WTC11 (cell line): Measurements from ENCODE around the gene SLC29A3. TPM values are rescaled to one million over a fixed set of nuclear protein-coding genes. Genes with fewer than 3 reads are reported as not detected.

ENCODE experiments used
- ATAC-seq: fragments of 200-7000 bp; cut with Tn5 transposase; 2 replicates; pipeline ENCODE4 v1.10.0; 2021; ENCODE audit warnings: mild to moderate bottlenecking, moderate library complexity
- CTCF ChIA-PET: fragments of 300-600 bp; sonication (Branson Sonifier 250); formaldehyde crosslinking; loops from one replicate; lab custom pipeline; 2021; ENCODE audit warnings: antibody characterized with exemption; lab: Charles Lee
- POLR2A ChIA-PET: fragments of 350-600 bp; sonication (Branson Sonifier 250); formaldehyde crosslinking; loops from one replicate; lab custom pipeline; 2021; ENCODE audit warnings: antibody characterized with exemption; lab: Charles Lee
- DNase-seq: peaks from one replicate; pipeline ENCODE4 v3.0.0; 2021; ENCODE audit warnings: low spot score
- H3K27ac Mint-ChIP-seq: 2 replicates; pipeline ENCODE4 v1.8.0; 2021; ENCODE audit warnings: mixed read lengths
- H3K27me3 Mint-ChIP-seq: 2 replicates; pipeline ENCODE4 v1.8.0; 2021; ENCODE audit warnings: low read depth, mild to moderate bottlenecking, moderate library complexity, mixed read lengths
- H3K36me3 Mint-ChIP-seq: 2 replicates; pipeline ENCODE4 v1.8.0; 2021; ENCODE audit warnings: mixed read lengths
- H3K4me1 Mint-ChIP-seq: 2 replicates; pipeline ENCODE4 v1.8.0; 2022; ENCODE audit warnings: mixed read lengths
- H3K4me3 Mint-ChIP-seq: 2 replicates; pipeline ENCODE4 v1.8.0; 2021; ENCODE audit warnings: mild to moderate bottlenecking, moderate library complexity, mixed read lengths
- H3K9me3 Mint-ChIP-seq: 2 replicates; pipeline ENCODE4 v1.8.0; 2021; ENCODE audit warnings: mixed read lengths
- CBFB ChIP-seq: sonication (generic); formaldehyde crosslinking; IDR thresholded peaks from 2 replicates; pipeline ENCODE4 v1.8.1; 2022; ENCODE audit warnings: mild to moderate bottlenecking, low read depth, missing genetic modification reagents
- ETV6 ChIP-seq: sonication (generic); formaldehyde crosslinking; IDR thresholded peaks from 2 replicates; pipeline ENCODE4 v1.8.1; 2022; ENCODE audit warnings: mild to moderate bottlenecking, missing genetic modification reagents
- GRHL2 ChIP-seq: fragments of 250-450 bp; sonication (Bioruptor Pico); IDR thresholded peaks from 2 replicates; pipeline ENCODE4 v1.8.0; 2022; ENCODE audit warnings: mild to moderate bottlenecking, moderate library complexity; ENCODE audit not compliant: insufficient replicate concordance, severe bottlenecking
- NFE2L1 ChIP-seq: sonication (generic); formaldehyde crosslinking; IDR thresholded peaks from 2 replicates; pipeline ENCODE4 v1.8.1; 2023; ENCODE audit warnings: missing genetic modification reagents
- NR1H2 ChIP-seq: sonication (generic); formaldehyde crosslinking; IDR thresholded peaks from 2 replicates; pipeline ENCODE4 v1.9.0; 2021; ENCODE audit warnings: mild to moderate bottlenecking, moderate library complexity, missing genetic modification reagents
- PRRX2 ChIP-seq: fragments of 250-450 bp; sonication (Bioruptor Pico); IDR thresholded peaks from 2 replicates; pipeline ENCODE4 v1.8.0; 2021; ENCODE audit warnings: mild to moderate bottlenecking
- TEAD4 ChIP-seq: sonication (generic); formaldehyde crosslinking; IDR thresholded peaks from 2 replicates; pipeline ENCODE4 v1.8.0; 2022; ENCODE audit warnings: mild to moderate bottlenecking, missing genetic modification reagents
- TP53 ChIP-seq: sonication (generic); formaldehyde crosslinking; IDR thresholded peaks from 2 replicates; pipeline ENCODE4 v1.8.1; 2023; ENCODE audit warnings: mild to moderate bottlenecking, missing genetic modification reagents
- ZNF263 ChIP-seq: sonication (generic); formaldehyde crosslinking; IDR thresholded peaks from 2 replicates; pipeline ENCODE4 v1.8.1; 2022; ENCODE audit warnings: low read depth, mild to moderate bottlenecking, moderate library complexity, missing genetic modification reagents
- ZNF423 ChIP-seq: fragments of 250-450 bp; sonication (Bioruptor Pico); IDR thresholded peaks from 2 replicates; pipeline ENCODE4 v2.1.2; 2022; ENCODE audit warnings: mild to moderate bottlenecking, moderate library complexity
- total RNA-seq: library from RNA; stranded (reverse); gene quantifications from 3 replicates; pipeline ENCODE4 v1.2.3, GENCODE V29; 2021
- TF ChIP-seq, protein P1 (sequence below): sonication (generic); formaldehyde crosslinking; IDR thresholded peaks from 2 replicates; pipeline ENCODE4 v1.8.0; 2023; ENCODE audit warnings: missing genetic modification reagents
- TF ChIP-seq, protein P2 (sequence below): fragments of 250-450 bp; sonication (Bioruptor Pico); IDR thresholded peaks from 2 replicates; pipeline ENCODE4 v2.1.2; 2022; ENCODE audit warnings: mild to moderate bottlenecking, moderate library complexity
- TF ChIP-seq, protein P3 (sequence below): sonication (generic); formaldehyde crosslinking; conservative IDR thresholded peaks from 2 replicates; pipeline ENCODE4 v1.8.1; 2023; ENCODE audit warnings: mild to moderate bottlenecking, low read depth, missing genetic modification reagents, moderate library complexity
- TF ChIP-seq, protein P4 (sequence below): sonication (generic); formaldehyde crosslinking; IDR thresholded peaks from 2 replicates; pipeline ENCODE4 v1.8.1; 2023; ENCODE audit warnings: mild to moderate bottlenecking, missing genetic modification reagents, moderate library complexity
- TF ChIP-seq, protein P5 (sequence below): fragments of 250-450 bp; sonication (Bioruptor Pico); IDR thresholded peaks from 2 replicates; pipeline ENCODE4 v1.9.0; 2021; ENCODE audit warnings: mild to moderate bottlenecking, borderline replicate concordance
- TF ChIP-seq, protein P6 (sequence below): sonication (generic); formaldehyde crosslinking; IDR thresholded peaks from 2 replicates; pipeline ENCODE4 v1.8.0; 2022; ENCODE audit warnings: missing genetic modification reagents

Gene SLC29A3
- total RNA-seq, 1 experiment from 2014 or later, result 9.2 TPM

DNA sequence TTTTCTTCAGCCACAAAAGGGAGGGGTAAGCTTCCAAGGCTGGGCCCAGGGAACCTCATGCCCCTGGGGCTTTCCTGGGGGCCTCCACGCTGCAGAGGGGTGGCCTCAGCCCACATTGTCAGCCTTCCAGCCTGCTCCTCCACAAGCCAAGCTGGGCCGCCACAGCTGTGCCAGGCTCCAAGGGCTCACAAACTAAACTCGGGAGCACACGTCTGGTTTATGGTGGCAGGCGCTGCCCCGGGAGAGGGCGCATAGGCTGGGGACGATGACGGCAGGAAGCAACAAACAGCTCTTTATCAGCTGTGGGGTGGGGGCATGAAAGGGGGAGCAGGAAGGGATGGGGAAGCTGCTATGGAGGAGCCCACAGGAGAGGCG, 71.4 kb downstream of the SLC29A3 start:
- ChIA-PET POLR2A (no interaction called here), CTCF (interaction anchor here (1.1 to 2.3 kb wide), 10 partner anchors 14 to 318 kb away, joined by 3 to 12 read pairs (median 5); partner anchors contain the start of gene SLC29A3)
- H3K4me1 Mint-ChIP-seq, result 0 out of 2 replicates have a peak, but pooled peaks cover 2% of the 10 kb centered on the region
- peaks cover 16% of the 10 kb centered on the region for H3K27me3 Mint-ChIP-seq
- DNase-seq (no peak), ATAC-seq (peak; percentile 36)
- TF ChIP-seq, protein P1, sequence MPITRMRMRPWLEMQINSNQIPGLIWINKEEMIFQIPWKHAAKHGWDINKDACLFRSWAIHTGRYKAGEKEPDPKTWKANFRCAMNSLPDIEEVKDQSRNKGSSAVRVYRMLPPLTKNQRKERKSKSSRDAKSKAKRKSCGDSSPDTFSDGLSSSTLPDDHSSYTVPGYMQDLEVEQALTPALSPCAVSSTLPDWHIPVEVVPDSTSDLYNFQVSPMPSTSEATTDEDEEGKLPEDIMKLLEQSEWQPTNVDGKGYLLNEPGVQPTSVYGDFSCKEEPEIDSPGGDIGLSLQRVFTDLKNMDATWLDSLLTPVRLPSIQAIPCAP (CRISPR knock-in tag), result no peak
- TF ChIP-seq TEAD4 (CRISPR knock-in tag), result no peak
- no peak for TF ChIP-seq NFE2L1 (CRISPR knock-in tag)
- no peak for TF ChIP-seq ZNF263 (CRISPR knock-in tag)
- TF ChIP-seq, protein P2, sequence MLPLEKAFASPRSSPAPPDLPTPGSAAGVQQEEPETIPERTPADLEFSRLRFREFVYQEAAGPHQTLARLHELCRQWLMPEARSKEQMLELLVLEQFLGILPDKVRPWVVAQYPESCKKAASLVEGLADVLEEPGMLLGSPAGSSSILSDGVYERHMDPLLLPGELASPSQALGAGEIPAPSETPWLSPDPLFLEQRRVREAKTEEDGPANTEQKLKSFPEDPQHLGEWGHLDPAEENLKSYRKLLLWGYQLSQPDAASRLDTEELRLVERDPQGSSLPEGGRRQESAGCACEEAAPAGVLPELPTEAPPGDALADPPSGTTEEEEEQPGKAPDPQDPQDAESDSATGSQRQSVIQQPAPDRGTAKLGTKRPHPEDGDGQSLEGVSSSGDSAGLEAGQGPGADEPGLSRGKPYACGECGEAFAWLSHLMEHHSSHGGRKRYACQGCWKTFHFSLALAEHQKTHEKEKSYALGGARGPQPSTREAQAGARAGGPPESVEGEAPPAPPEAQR, result no peak
- no peak for TF ChIP-seq ETV6
- no peak for TF ChIP-seq PRRX2 (CRISPR knock-in tag)
- TF ChIP-seq TP53 (CRISPR knock-in tag), result no peak
- no peak for TF ChIP-seq NR1H2 (CRISPR knock-in tag)
- no peak for TF ChIP-seq GRHL2 (CRISPR knock-in tag)
- no peak for TF ChIP-seq CBFB (CRISPR knock-in tag)
- TF ChIP-seq, protein P3, sequence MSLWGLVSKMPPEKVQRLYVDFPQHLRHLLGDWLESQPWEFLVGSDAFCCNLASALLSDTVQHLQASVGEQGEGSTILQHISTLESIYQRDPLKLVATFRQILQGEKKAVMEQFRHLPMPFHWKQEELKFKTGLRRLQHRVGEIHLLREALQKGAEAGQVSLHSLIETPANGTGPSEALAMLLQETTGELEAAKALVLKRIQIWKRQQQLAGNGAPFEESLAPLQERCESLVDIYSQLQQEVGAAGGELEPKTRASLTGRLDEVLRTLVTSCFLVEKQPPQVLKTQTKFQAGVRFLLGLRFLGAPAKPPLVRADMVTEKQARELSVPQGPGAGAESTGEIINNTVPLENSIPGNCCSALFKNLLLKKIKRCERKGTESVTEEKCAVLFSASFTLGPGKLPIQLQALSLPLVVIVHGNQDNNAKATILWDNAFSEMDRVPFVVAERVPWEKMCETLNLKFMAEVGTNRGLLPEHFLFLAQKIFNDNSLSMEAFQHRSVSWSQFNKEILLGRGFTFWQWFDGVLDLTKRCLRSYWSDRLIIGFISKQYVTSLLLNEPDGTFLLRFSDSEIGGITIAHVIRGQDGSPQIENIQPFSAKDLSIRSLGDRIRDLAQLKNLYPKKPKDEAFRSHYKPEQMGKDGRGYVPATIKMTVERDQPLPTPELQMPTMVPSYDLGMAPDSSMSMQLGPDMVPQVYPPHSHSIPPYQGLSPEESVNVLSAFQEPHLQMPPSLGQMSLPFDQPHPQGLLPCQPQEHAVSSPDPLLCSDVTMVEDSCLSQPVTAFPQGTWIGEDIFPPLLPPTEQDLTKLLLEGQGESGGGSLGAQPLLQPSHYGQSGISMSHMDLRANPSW (CRISPR knock-in tag), result no peak
- TF ChIP-seq, protein P4, sequence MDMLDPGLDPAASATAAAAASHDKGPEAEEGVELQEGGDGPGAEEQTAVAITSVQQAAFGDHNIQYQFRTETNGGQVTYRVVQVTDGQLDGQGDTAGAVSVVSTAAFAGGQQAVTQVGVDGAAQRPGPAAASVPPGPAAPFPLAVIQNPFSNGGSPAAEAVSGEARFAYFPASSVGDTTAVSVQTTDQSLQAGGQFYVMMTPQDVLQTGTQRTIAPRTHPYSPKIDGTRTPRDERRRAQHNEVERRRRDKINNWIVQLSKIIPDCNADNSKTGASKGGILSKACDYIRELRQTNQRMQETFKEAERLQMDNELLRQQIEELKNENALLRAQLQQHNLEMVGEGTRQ, result no peak
- TF ChIP-seq, protein P5, sequence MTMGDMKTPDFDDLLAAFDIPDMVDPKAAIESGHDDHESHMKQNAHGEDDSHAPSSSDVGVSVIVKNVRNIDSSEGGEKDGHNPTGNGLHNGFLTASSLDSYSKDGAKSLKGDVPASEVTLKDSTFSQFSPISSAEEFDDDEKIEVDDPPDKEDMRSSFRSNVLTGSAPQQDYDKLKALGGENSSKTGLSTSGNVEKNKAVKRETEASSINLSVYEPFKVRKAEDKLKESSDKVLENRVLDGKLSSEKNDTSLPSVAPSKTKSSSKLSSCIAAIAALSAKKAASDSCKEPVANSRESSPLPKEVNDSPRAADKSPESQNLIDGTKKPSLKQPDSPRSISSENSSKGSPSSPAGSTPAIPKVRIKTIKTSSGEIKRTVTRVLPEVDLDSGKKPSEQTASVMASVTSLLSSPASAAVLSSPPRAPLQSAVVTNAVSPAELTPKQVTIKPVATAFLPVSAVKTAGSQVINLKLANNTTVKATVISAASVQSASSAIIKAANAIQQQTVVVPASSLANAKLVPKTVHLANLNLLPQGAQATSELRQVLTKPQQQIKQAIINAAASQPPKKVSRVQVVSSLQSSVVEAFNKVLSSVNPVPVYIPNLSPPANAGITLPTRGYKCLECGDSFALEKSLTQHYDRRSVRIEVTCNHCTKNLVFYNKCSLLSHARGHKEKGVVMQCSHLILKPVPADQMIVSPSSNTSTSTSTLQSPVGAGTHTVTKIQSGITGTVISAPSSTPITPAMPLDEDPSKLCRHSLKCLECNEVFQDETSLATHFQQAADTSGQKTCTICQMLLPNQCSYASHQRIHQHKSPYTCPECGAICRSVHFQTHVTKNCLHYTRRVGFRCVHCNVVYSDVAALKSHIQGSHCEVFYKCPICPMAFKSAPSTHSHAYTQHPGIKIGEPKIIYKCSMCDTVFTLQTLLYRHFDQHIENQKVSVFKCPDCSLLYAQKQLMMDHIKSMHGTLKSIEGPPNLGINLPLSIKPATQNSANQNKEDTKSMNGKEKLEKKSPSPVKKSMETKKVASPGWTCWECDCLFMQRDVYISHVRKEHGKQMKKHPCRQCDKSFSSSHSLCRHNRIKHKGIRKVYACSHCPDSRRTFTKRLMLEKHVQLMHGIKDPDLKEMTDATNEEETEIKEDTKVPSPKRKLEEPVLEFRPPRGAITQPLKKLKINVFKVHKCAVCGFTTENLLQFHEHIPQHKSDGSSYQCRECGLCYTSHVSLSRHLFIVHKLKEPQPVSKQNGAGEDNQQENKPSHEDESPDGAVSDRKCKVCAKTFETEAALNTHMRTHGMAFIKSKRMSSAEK (CRISPR knock-in tag), result no peak
- TF ChIP-seq, protein P6, sequence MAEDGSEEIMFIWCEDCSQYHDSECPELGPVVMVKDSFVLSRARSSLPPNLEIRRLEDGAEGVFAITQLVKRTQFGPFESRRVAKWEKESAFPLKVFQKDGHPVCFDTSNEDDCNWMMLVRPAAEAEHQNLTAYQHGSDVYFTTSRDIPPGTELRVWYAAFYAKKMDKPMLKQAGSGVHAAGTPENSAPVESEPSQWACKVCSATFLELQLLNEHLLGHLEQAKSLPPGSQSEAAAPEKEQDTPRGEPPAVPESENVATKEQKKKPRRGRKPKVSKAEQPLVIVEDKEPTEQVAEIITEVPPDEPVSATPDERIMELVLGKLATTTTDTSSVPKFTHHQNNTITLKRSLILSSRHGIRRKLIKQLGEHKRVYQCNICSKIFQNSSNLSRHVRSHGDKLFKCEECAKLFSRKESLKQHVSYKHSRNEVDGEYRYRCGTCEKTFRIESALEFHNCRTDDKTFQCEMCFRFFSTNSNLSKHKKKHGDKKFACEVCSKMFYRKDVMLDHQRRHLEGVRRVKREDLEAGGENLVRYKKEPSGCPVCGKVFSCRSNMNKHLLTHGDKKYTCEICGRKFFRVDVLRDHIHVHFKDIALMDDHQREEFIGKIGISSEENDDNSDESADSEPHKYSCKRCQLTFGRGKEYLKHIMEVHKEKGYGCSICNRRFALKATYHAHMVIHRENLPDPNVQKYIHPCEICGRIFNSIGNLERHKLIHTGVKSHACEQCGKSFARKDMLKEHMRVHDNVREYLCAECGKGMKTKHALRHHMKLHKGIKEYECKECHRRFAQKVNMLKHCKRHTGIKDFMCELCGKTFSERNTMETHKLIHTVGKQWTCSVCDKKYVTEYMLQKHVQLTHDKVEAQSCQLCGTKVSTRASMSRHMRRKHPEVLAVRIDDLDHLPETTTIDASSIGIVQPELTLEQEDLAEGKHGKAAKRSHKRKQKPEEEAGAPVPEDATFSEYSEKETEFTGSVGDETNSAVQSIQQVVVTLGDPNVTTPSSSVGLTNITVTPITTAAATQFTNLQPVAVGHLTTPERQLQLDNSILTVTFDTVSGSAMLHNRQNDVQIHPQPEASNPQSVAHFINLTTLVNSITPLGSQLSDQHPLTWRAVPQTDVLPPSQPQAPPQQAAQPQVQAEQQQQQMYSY (CRISPR knock-in tag), result no peak
- TF ChIP-seq ZNF423, result no peak
- no peaks in the 10 kb centered on the region for H3K9me3 Mint-ChIP-seq
- no peaks in the 10 kb centered on the region for H3K36me3 Mint-ChIP-seq
- H3K27ac Mint-ChIP-seq, result no peak overlapping the region
- H3K4me3 Mint-ChIP-seq, result no peak overlapping the region
